GM21423 (cell line): ENCODE data around the gene ATG4B.
A peak's percentile ranks its signal among the peaks of the same experiment; 100 is the strongest.

Experiments used
- ATAC-seq: cut with Tn5 transposase; IDR thresholded peaks from one replicate; pipeline ENCODE4 v1.9.1; 2021; ENCODE audit warnings: mild to moderate bottlenecking, moderate library complexity; ENCODE audit not compliant: unreplicated experiment

Gene ATG4B

GRCh38 chr2:241637795-241638660 is 535 bp downstream of the ATG4B start:
- peak; percentile 11 for ATAC-seq

- no peak for ATAC-seq
Measured at GRCh38 chr2:241638940-241639339, 1.4 kb downstream of the ATG4B start.

DNA sequence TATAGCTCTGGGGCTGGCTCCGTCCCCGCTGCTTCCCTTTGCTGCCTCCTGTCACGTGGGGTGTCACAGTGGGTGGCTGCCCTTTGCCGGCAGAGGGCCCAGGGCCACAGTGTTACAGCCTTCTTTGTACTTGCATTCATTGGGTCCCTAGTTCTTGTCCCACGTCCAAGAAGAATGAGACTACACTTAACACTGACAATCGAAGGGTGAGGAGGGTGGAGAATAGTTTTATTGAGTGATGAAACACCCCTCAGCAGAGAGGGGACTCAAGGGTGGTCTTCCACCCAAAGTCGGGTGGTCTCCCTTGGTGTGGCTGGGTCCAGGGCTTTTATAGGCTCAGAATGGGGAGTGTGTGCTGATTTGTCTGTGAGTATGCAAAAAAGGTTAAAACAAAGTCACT is 1.9 kb downstream of the ATG4B start:
- no peak for ATAC-seq

GRCh38 chr2:241640165-241640795 is 2.8 kb downstream of the ATG4B start:
- no peak for ATAC-seq

DNA sequence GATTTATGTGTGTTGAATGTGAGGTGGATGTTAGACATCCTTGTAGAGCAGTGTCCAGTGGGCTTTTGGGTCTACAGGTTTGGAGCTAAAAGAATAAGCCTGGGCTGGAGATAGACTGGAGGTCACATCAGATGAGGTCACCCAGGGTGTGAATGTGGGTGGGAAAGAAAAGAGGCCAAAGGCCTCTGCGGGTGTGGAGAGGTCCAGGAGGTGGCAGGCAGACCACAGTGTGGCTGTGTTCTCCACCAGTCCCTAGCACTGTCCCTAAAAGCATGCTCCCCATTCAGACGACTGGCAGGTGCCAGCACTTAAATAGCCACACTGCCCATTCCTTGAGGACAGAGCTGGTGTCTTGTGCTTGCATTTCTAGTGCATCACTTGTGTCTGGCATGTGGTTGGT is 4.1 kb downstream of the ATG4B start:
- no peak for ATAC-seq

DNA sequence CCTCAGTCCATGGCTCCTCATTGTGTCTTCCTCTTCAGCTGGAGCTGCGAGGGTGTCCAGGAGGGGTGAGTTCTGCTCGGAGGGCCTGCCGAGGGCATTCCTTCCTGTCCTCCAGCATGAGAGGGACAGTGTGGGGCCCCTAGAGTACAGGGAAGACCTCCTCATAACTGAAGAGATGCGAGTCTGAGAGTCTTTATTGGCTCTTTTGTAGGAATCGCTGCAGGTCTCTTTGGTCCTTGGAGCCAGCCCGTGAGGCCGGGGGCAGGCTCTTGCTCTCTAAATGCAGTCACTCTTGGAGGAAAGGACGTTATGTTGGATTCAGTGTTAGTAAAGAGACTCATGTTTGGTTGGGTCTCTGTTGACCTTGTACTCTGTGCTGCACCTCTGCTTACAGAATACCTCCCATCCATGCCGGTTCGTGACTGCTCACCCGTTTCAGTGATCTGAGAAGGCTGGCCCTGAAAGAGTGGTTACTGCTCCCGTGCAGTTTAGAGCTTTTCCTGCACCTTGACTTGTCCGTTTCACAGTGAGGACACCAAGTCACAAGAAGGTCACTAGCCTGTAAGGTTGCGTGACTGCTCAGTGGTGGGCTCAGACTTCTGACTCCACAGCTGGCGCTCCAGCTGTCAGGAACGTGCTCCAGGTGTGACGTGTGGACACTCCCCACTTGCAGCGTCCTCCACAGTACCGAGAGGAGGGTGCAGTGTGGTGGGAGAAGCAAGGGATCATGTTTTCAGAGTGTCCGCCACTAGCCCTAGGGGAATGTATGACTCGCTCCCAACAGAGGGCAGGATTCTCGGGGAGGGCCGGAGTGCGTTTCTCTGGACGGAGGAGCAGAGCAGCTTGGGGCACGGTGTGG is 7.8 kb downstream of the ATG4B start:
- ATAC-seq = no peak

GRCh38 chr2:241645915-241646645 is 8.6 kb downstream of the ATG4B start:
- ATAC-seq = no peak

DNA sequence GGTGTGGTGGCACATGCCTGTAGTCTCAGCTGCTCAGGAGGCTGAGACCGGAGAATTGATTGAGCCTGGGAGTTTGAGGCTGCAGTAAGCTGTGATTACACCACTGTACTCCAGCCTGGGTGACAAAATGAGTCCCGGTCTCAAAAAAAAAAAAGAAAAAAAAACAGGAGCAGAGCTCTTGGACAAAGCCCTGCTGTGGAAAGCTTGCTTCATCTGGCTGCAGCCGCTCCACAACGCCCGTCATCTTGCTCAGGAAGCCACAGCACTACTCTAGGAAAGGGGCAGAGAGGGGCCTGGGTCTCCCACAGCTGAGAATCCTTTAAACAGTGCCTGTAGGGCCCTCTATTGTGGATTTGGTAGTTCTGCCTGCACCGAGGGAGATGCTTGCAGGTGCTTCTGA is 11.0 kb downstream of the ATG4B start:
- ATAC-seq = no peak

- no peak for ATAC-seq
Measured at GRCh38 chr2:241649404-241649803, 11.9 kb downstream of the ATG4B start.

DNA sequence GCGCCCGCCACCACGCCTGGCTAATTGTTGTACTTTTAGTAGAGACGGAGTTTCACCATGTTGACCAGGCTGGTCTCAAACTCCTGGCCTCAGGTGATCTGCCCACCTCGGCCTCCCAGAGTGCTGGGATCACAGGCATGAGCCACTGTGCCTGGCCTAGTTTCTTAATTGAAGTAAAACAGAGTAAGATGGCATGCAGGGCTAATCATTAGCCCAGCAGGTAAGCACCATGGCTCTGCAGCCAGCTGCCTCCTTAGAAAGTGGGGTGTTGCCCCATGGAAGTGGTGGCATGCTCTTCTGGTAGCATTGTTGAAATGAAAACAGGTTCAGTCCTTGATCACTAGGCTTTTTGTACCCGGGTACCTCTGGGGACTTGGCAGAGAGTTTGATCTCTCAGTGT is 12.4 kb downstream of the ATG4B start:
- ATAC-seq = no peak

DNA sequence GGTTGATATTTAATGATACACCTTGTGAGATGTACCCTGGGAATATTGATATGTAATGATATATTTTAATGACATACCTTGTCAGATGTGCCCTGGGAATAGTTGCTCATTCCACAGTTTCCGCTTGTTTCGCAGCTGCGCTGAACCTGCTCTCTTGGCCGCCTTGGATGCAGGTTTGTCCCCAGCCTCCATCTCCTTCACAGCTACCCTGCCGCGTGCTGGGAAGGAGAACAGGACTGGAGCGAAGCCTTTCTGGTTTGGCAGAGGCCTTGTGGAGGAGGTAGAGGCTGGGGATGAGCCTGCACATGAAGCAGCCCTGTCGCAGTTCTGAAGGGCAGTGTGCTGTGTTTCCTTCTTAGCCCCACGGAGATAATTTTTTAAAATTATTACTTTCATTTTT is 14.6 kb downstream of the ATG4B start:
- no peak for ATAC-seq

DNA sequence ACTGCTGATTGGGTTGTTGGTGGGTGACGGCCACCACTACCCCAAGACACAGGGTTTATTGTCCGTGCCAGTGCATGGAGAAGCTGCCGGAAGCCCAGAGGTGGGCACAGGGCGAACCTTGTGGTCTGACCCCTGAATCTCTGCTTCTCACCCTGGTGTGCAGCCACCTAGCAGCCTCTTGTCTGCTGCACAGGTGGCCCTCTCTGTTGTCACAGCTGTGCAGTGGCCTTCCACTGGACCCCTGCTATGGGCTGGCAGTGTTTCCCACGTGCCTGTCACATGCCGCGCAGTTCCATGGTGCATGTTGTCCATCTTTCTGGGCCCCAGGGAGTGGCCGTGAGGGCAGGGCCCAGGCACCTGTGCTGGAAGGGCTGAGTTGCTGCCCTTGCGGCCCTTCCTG is 15.2 kb downstream of the ATG4B start:
- no peak for ATAC-seq

- ATAC-seq = no peak
Measured at GRCh38 chr2:241653210-241653750, 15.8 kb downstream of the ATG4B start.

GRCh38 chr2:241654551-241654950 is 17.1 kb downstream of the ATG4B start:
- ATAC-seq = no peak

DNA sequence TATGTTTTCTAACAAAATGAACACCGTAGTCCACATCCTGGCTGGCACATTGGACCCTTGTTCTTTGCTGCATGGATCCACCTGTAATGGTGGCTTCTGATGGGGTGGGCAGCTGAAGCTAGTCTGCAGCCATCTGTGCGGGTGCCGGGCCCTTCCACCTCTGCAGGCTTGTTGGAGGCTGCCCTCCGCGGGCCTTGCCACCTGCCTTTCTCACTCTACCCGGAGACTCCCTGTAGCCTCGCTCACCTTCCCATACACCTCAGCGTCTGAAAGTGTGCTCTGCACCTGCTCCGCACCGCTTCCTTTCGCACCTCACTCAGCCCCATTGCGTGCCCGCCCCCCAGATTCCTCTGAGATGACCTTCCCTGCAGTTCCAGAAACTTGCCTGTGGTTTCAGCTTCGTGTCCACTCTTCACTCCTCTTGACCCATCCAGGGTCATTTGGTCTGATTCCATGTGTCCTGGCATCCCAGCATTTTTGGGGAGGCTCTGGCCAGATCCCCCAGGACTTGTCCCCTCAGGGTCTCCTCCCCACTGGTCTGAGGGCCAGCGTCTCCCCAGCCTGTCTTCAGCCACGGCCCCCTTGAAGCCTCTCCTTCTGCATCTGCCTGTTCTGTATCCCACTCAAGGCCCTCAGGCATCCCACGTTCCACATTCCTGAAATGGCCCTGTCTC is 18.2 kb downstream of the ATG4B start:
- ATAC-seq = no peak

GRCh38 chr2:241656190-241656741 is 18.8 kb downstream of the ATG4B start:
- no peak for ATAC-seq

- no peak for ATAC-seq
Measured at GRCh38 chr2:241657786-241658254, 20.3 kb downstream of the ATG4B start.

DNA sequence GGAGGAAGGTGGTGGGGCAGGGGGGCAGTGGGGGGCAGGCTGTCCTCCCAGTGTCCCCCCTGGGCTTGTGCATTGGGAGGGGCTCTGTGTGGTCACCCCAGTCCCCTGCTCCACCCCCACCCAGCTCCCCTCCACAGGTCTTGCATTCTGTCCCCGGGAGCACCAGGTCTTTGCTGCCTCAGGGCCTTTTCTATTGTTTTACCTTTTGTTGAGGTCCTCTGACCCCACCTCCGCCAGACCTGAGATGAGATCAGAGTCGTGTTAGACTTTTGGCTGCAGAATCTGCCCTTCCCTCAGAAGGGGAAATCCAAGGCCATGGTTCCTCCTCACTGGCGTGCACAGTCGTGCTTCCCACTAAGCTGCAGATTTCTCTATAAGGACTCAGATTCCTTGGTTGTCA is 20.8 kb downstream of the ATG4B start:
- no peak for ATAC-seq

GRCh38 chr2:241659150-241659739 is 21.8 kb downstream of the ATG4B start:
- no peak for ATAC-seq
